GM23338 (cell line): ENCODE measurements around the gene GPX6.

Experiments used
- CREB1 ChIP-seq: fragments of 250-450 bp; sonication (Bioruptor Pico); IDR thresholded peaks from 2 replicates; pipeline ENCODE4 v1.5.0; 2020; ENCODE audit warnings: low read depth, mild to moderate bottlenecking, moderate library complexity
- EZH2 ChIP-seq: fragments of 200-600 bp; sonication (generic); IDR thresholded peaks from one replicate; pipeline ENCODE4 v1.8.0; 2017; ENCODE audit warnings: antibody characterized with exemption, mild to moderate bottlenecking, low read depth; ENCODE audit not compliant: unreplicated experiment
- NANOG ChIP-seq: IDR thresholded peaks from 2 replicates; pipeline ENCODE4 v1.6.1; 2016; ENCODE audit warnings: antibody characterized with exemption, borderline replicate concordance
- POLR2AphosphoS5 ChIP-seq: IDR thresholded peaks from 2 replicates; pipeline ENCODE4 v1.6.1; 2016; ENCODE audit warnings: antibody characterized with exemption, low read depth
- TF ChIP-seq, protein P1 (sequence below), 2 experiments: fragments of 200-600 bp in 1 of 2; sonication (generic) in 1 of 2; conservative IDR thresholded peaks; 2 replicates each; pipeline versions ENCODE4 v1.5.1 to v1.6.1; 2016 to 2017; ENCODE audit warnings: antibody characterized with exemption in 2 of 2, low read depth in 2 of 2, mild to moderate bottlenecking in 2 of 2, moderate library complexity in 1 of 2

DNA sequence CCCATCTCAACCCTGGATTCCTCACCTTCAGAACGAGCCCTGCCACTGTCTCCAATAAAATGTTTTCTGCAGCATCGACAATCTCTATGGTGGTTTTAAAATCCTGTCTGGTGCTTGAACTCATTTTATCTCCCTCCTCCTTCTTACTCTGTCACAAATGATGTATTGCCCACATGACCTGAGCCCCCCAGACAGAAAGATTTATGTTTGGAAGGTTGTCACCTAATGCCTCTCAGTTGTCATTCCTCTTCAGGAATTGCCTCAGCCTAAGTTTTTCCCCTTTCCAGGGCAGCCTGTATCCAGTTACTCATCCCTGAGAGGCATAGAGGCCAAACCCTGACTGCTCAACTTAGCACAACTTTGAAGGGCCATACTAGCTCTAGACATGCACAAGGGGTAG lies 19.3 kb upstream of the GPX6 start:
- TF ChIP-seq, protein P1, sequence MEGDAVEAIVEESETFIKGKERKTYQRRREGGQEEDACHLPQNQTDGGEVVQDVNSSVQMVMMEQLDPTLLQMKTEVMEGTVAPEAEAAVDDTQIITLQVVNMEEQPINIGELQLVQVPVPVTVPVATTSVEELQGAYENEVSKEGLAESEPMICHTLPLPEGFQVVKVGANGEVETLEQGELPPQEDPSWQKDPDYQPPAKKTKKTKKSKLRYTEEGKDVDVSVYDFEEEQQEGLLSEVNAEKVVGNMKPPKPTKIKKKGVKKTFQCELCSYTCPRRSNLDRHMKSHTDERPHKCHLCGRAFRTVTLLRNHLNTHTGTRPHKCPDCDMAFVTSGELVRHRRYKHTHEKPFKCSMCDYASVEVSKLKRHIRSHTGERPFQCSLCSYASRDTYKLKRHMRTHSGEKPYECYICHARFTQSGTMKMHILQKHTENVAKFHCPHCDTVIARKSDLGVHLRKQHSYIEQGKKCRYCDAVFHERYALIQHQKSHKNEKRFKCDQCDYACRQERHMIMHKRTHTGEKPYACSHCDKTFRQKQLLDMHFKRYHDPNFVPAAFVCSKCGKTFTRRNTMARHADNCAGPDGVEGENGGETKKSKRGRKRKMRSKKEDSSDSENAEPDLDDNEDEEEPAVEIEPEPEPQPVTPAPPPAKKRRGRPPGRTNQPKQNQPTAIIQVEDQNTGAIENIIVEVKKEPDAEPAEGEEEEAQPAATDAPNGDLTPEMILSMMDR (conservative IDR thresholded peaks at IDR 0.05; ENCODE audit: low read depth in 2 of 2): no peak
- TF ChIP-seq POLR2AphosphoS5 (no peak), CREB1 (CRISPR knock-in tag) (no peak), EZH2 (no peak), NANOG (no peak)
